Measurements from ENCODE around the gene CTDP1.

Gene CTDP1

DNA sequence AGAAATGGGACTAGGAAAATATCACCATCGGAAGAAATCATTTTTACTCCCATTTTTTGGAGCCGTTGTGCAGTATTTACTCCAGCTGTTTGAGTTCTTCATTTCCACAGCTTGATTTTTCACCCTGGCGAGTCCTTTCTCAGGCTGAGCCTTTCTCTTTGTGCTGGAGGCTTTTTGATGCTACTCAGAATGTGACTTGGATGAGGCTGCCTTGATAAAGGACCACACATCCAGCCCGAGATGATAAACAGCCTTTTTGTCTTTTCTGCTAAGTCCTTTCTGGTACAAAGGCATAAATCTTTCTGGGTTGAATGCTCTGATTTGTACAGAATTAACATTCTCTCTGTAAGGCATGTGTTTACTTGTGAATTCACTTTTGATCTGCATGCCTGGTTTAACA is 17.6 kb upstream of the CTDP1 start (continued):
- TF ChIP-seq ZNF24 (tag by site-specific recombination; IDR thresholded peaks at IDR 0.05) (no peak), ZNF530 (tag by site-specific recombination; IDR thresholded peaks at IDR 0.05; ENCODE audit: low read depth) (no peak)

DNA sequence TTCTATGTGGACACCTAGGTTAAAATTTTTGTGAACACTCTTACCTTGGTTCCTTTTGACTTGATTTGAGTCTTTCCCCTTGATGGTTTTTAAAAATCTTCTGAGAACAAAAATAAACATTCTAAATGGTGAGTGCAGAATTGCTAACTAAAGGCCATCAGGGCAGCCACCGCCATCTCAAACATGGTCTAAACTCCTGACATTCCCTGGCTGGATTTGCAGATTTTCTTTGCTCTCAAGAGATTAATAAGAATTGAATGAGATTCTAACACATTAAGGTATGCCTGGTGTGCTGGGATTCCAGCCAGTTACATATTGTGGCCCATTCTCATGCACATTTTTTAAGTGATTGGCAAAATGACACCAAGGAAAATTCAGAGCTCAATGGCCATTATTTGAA is 17.2 kb upstream of the CTDP1 start:
- no peaks in the 10 kb centered on the region for H3K4me1 ChIP-seq (ENCODE audit: control insufficient read depth, insufficient read depth, low read length)
- CTCF ChIA-PET = interaction anchor here (0.7 kb wide), 1 partner anchor 132 kb away, joined by 3 read pairs; no protein-coding TSS in a partner anchor
- POLR2A ChIA-PET = no interaction called here
- no peak overlapping the region for H3K27ac ChIP-seq (ENCODE audit: extremely low read depth, low read depth, low read length)
- no peaks in the 10 kb centered on the region for H3K36me3 ChIP-seq (ENCODE audit: control insufficient read depth in 2 of 2, insufficient read depth in 1 of 2, low read length in 2 of 2)
- no peak overlapping the region for H3K4me3 ChIP-seq (ENCODE audit: low read depth, low read length)
- TF ChIP-seq KLF8 (tag by site-specific recombination; IDR thresholded peaks at IDR 0.05) = no peak
- TF ChIP-seq, protein P1, sequence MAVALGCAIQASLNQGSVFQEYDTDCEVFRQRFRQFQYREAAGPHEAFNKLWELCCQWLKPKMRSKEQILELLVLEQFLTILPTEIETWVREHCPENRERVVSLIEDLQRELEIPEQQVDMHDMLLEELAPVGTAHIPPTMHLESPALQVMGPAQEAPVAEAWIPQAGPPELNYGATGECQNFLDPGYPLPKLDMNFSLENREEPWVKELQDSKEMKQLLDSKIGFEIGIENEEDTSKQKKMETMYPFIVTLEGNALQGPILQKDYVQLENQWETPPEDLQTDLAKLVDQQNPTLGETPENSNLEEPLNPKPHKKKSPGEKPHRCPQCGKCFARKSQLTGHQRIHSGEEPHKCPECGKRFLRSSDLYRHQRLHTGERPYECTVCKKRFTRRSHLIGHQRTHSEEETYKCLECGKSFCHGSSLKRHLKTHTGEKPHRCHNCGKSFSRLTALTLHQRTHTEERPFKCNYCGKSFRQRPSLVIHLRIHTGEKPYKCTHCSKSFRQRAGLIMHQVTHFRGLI (tag by site-specific recombination; IDR thresholded peaks at IDR 0.05) = no peak
- TF ChIP-seq, protein P2, sequence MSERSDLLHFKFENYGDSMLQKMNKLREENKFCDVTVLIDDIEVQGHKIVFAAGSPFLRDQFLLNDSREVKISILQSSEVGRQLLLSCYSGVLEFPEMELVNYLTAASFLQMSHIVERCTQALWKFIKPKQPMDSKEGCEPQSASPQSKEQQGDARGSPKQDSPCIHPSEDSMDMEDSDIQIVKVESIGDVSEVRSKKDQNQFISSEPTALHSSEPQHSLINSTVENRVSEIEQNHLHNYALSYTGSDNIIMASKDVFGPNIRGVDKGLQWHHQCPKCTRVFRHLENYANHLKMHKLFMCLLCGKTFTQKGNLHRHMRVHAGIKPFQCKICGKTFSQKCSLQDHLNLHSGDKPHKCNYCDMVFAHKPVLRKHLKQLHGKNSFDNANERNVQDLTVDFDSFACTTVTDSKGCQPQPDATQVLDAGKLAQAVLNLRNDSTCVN (tag by site-specific recombination; optimal IDR thresholded peaks at IDR 0.05) = no peak
- no peak for TF ChIP-seq ZNF391 (tag by site-specific recombination; IDR thresholded peaks at IDR 0.05; ENCODE audit: borderline replicate concordance, low read depth)
- TF ChIP-seq, protein P3, sequence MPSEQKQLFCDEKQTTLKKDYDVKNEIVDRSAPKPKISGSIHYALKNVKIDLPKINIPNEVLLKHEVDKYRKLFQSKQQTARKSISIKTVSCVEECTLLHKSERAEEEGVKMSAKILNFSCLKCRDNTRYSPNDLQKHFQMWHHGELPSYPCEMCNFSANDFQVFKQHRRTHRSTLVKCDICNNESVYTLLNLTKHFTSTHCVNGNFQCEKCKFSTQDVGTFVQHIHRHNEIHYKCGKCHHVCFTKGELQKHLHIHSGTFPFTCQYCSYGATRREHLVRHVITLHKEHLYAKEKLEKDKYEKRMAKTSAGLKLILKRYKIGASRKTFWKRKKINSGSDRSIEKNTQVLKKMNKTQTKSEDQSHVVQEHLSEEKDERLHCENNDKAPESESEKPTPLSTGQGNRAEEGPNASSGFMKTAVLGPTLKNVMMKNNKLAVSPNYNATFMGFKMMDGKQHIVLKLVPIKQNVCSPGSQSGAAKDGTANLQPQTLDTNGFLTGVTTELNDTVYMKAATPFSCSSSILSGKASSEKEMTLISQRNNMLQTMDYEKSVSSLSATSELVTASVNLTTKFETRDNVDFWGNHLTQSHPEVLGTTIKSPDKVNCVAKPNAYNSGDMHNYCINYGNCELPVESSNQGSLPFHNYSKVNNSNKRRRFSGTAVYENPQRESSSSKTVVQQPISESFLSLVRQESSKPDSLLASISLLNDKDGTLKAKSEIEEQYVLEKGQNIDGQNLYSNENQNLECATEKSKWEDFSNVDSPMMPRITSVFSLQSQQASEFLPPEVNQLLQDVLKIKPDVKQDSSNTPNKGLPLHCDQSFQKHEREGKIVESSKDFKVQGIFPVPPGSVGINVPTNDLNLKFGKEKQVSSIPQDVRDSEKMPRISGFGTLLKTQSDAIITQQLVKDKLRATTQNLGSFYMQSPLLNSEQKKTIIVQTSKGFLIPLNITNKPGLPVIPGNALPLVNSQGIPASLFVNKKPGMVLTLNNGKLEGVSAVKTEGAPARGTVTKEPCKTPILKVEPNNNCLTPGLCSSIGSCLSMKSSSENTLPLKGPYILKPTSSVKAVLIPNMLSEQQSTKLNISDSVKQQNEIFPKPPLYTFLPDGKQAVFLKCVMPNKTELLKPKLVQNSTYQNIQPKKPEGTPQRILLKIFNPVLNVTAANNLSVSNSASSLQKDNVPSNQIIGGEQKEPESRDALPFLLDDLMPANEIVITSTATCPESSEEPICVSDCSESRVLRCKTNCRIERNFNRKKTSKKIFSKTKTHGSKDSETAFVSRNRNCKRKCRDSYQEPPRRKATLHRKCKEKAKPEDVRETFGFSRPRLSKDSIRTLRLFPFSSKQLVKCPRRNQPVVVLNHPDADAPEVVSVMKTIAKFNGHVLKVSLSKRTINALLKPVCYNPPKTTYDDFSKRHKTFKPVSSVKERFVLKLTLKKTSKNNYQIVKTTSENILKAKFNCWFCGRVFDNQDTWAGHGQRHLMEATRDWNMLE (tag by site-specific recombination; conservative IDR thresholded peaks at IDR 0.05; ENCODE audit: low read depth) = no peak
- TF ChIP-seq, protein P4, sequence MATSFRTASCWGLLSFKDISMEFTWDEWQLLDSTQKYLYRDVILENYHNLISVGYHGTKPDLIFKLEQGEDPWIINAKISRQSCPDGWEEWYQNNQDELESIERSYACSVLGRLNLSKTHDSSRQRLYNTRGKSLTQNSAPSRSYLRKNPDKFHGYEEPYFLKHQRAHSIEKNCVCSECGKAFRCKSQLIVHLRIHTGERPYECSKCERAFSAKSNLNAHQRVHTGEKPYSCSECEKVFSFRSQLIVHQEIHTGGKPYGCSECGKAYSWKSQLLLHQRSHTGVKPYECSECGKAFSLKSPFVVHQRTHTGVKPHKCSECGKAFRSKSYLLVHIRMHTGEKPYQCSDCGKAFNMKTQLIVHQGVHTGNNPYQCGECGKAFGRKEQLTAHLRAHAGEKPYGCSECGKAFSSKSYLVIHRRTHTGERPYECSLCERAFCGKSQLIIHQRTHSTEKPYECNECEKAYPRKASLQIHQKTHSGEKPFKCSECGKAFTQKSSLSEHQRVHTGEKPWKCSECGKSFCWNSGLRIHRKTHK (tag by site-specific recombination; IDR thresholded peaks at IDR 0.05) = no peak
- TF ChIP-seq, protein P5, sequence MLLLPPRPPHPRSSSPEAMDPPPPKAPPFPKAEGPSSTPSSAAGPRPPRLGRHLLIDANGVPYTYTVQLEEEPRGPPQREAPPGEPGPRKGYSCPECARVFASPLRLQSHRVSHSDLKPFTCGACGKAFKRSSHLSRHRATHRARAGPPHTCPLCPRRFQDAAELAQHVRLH (tag by site-specific recombination; IDR thresholded peaks at IDR 0.05) = no peak
- TF ChIP-seq SP7 (tag by site-specific recombination; IDR thresholded peaks at IDR 0.05) = no peak
- TF ChIP-seq ZNF629 (tag by site-specific recombination; IDR thresholded peaks at IDR 0.05) = no peak
- TF ChIP-seq ZNF239 (tag by site-specific recombination; IDR thresholded peaks at IDR 0.05) = no peak
- H3K9me3 ChIP-seq (ENCODE audit: control insufficient read depth, insufficient read depth, low read depth, low read length) = no peaks in the 10 kb centered on the region

DNA sequence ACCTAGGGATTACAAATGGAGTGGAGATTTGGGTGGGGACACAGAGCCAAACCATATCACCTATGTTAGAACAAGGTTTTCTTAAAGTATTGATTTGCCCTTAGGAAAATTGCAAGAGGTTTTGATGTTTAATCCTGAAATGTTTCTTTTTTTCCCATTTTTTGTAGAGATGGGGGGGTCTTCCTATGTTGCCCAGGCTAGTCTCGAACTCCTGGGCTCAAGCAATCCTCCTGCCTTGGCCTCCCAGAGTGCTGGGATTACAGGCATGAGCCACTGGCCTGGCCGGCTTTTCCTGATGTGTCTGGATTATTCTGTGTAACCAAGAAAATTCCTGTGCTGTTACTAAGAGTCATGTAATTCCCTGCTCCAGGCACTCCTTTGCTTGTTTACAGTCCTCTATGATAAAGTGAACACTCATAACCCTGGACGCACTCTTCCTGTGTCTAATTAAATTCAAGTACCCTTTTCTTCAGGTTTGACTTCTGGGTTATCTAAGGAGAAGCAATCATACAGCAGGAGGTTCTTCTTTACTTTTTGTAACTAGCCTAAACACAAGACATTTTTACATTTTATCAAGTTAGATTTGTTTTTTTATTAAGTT is 15.0 kb upstream of the CTDP1 start:
- Histone ChIP-seq H3K9me3 (ENCODE audit: control insufficient read depth, insufficient read depth, low read depth, low read length) (no peaks in the 10 kb centered on the region), H3K36me3 (ENCODE audit: control insufficient read depth in 2 of 2, insufficient read depth in 1 of 2, low read length in 2 of 2) (no peaks in the 10 kb centered on the region), H3K4me1 (ENCODE audit: control insufficient read depth, insufficient read depth, low read length) (no peaks in the 10 kb centered on the region), H3K27ac (ENCODE audit: extremely low read depth, low read depth, low read length) (no peak overlapping the region), H3K4me3 (ENCODE audit: low read depth, low read length) (no peak overlapping the region)
- POLR2A ChIA-PET = no interaction called here
- TF ChIP-seq SETDB1 (IDR thresholded peaks at IDR 0.05; ENCODE audit: insufficient read length, low read length) (peak; percentile 32), ZNF274 (IDR thresholded peaks at IDR 0.05; ENCODE audit: low read length) (no peak), ZNF274 (tag by site-specific recombination; IDR thresholded peaks at IDR 0.05; ENCODE audit: borderline replicate concordance) (no peak)
- CTCF ChIA-PET = interaction anchor here (0.6 kb wide), 1 partner anchor 9 kb away, joined by 3 read pairs; no protein-coding TSS in a partner anchor

All from HEK293 (cell line).